B cell (primary cell): Measurements from ENCODE around the gene AASS. TPM values are rescaled to one million over a fixed set of nuclear protein-coding genes. Genes with fewer than 3 reads are reported as not detected.

Source experiments
- ATAC-seq: fragments of 200-7000 bp; cut with Tn5 transposase; one replicate; pipeline ENCODE4 v1.10.0; 2021; ENCODE audit warnings: low read depth, mild to moderate bottlenecking, moderate number of reproducible peaks, moderate library complexity
- CTCF ChIA-PET: fragments of 350-600 bp; sonication (Branson Sonifier 250); formaldehyde crosslinking; loops from one replicate; lab custom pipeline; 2021; ENCODE audit warnings: antibody characterized with exemption, inconsistent platforms; lab: Charles Lee
- POLR2A ChIA-PET: fragments of 350-600 bp; sonication (Branson Sonifier 250); formaldehyde crosslinking; loops from one replicate; lab custom pipeline; 2021; ENCODE audit warnings: antibody characterized with exemption; lab: Charles Lee
- DNase-seq: peaks from one replicate; pipeline ENCODE4 v3.0.0; 2013
- H2AFZ ChIP-seq: 2 replicates; pipeline ENCODE4 v1.6.1; 2012; ENCODE audit warnings: mild to moderate bottlenecking, low read depth, low read length; ENCODE audit not compliant: insufficient read depth, poor library complexity, severe bottlenecking
- H3K27ac ChIP-seq, 2 donors: 1 replicate in 1 of 2; 2 replicates in 1 of 2; pipeline ENCODE4 v1.5.1; 2012 to 2013; ENCODE audit warnings: low read length in 2 of 2, mild to moderate bottlenecking in 2 of 2, moderate library complexity in 1 of 2
- H3K27me3 ChIP-seq, 4 experiments: fragments of 200-600 bp in 1 of 4; sonication (generic) in 1 of 4; replicated peaks in 1 of 4; 1 replicate in 2 of 4; 2 replicates in 2 of 4; pipeline versions ENCODE4 v1.6.1 to v1.7.0; 2013 to 2016; ENCODE audit warnings: low read length in 3 of 4, mild to moderate bottlenecking in 2 of 4, mixed read lengths in 1 of 4, moderate library complexity in 1 of 4; ENCODE audit not compliant: insufficient read depth in 4 of 4, control insufficient read depth in 3 of 4; ENCODE audit errors: control extremely low read depth in 1 of 4
- H3K36me3 ChIP-seq, 2 experiments: replicated peaks in 1 of 2; 1 replicate in 1 of 2; 2 replicates in 1 of 2; pipeline versions ENCODE4 v1.6.1 to v1.7.1; 2013; ENCODE audit warnings: low read length in 1 of 2; ENCODE audit not compliant: insufficient read depth in 2 of 2, control insufficient read depth in 1 of 2; ENCODE audit errors: control extremely low read depth in 1 of 2, extremely low read depth in 1 of 2
- H3K4me1 ChIP-seq, 2 donors: fragments of 200-600 bp in 1 of 2; sonication (generic) in 1 of 2; 1 replicate in 1 of 2; 2 replicates in 1 of 2; pipeline versions ENCODE4 v1.5.1 to v1.6.1; 2013 to 2017; ENCODE audit warnings: low read length in 2 of 2; ENCODE audit not compliant: control insufficient read depth in 2 of 2, insufficient read depth in 2 of 2
- H3K4me2 ChIP-seq: replicated peaks from 2 replicates; pipeline ENCODE3; 2012; ENCODE audit warnings: mild to moderate bottlenecking, low read depth, low read length; ENCODE audit not compliant: poor library complexity, severe bottlenecking
- H3K4me3 ChIP-seq, 5 experiments: fragments of 200-600 bp in 1 of 5; sonication (generic) in 1 of 5; 1 replicate in 3 of 5; 2 replicates in 2 of 5; pipeline versions ENCODE4 v1.5.1 to v1.7.0; 2011 to 2016; ENCODE audit warnings: low read length in 4 of 5, mild to moderate bottlenecking in 4 of 5, low read depth in 2 of 5, control low read depth in 1 of 5, moderate library complexity in 1 of 5; ENCODE audit not compliant: insufficient read depth in 1 of 5; ENCODE audit errors: control extremely low read depth in 1 of 5, extremely low read depth in 1 of 5
- H3K79me2 ChIP-seq: fragments of 200-600 bp; sonication (generic); one replicate; pipeline ENCODE4 v1.6.0; 2016; ENCODE audit warnings: low read length; ENCODE audit not compliant: control insufficient read depth, insufficient read depth
- H3K9ac ChIP-seq: fragments of 200-600 bp; sonication (generic); 2 replicates; pipeline ENCODE4 v1.6.1; 2017; ENCODE audit warnings: mild to moderate bottlenecking, low read length, moderate library complexity
- H3K9me3 ChIP-seq, 3 donors: one replicate each; pipeline versions ENCODE4 v1.6.1 to v1.7.1; 2013; ENCODE audit warnings: low read length in 2 of 3; ENCODE audit not compliant: control insufficient read depth in 2 of 3, insufficient read depth in 1 of 3; ENCODE audit errors: control extremely low read depth in 1 of 3
- H4K20me1 ChIP-seq: 2 replicates; pipeline ENCODE4 v1.6.0; 2012; ENCODE audit warnings: mild to moderate bottlenecking, low read length; ENCODE audit not compliant: insufficient read depth, control insufficient read depth, poor library complexity, severe bottlenecking
- H3K27ac Mint-ChIP-seq: one replicate; pipeline ENCODE4 v1.8.0; 2021; ENCODE audit warnings: mixed read lengths
- H3K27me3 Mint-ChIP-seq: one replicate; pipeline ENCODE4 v1.8.0; 2021; ENCODE audit warnings: mixed read lengths
- H3K4me1 Mint-ChIP-seq: one replicate; pipeline ENCODE4 v1.8.0; 2021; ENCODE audit warnings: mixed read lengths
- H3K4me3 Mint-ChIP-seq: one replicate; pipeline ENCODE4 v1.8.0; 2021; ENCODE audit warnings: mixed read lengths
- H3K9me3 Mint-ChIP-seq: one replicate; pipeline ENCODE4 v1.8.0; 2022; ENCODE audit warnings: mixed read lengths; ENCODE audit not compliant: insufficient read depth
- CTCF ChIP-seq: fragments of 200-600 bp; IDR thresholded peaks from one replicate; pipeline ENCODE4 v1.8.0; 2022; ENCODE audit warnings: antibody characterized with exemption, mild to moderate bottlenecking
- EZH2 ChIP-seq: IDR thresholded peaks from 2 replicates; pipeline ENCODE4 v1.6.1; 2012; ENCODE audit warnings: borderline replicate concordance, low read depth, mild to moderate bottlenecking, moderate library complexity, low read length; ENCODE audit not compliant: insufficient read depth, poor library complexity, severe bottlenecking
- WGBS: methylation state at CpG from one replicate; pipeline ENCODE4 v1.1.5; 2013; ENCODE audit warnings: missing lambda C conversion rate; ENCODE audit not compliant: insufficient coverage; 5-methylcytosine and 5-hydroxymethylcytosine counted together
- intact Hi-C: fragments of 100-400 bp; cut with micrococcal nuclease; formaldehyde crosslinking; loops from one replicate; pipeline ENCODE4 v1.10.0; 2022
- polyA plus RNA-seq: library from polyadenylated mRNA; depleted of rRNA; stranded (reverse); fragments of >200 nt; gene quantifications from 2 replicates; pipeline ENCODE4 v1.2.3, GENCODE V29; 2012
- total RNA-seq, 2 donors: library from RNA; stranded (reverse); fragments of 120-200 nt in 1 of 2; gene quantifications; 1 replicate in 1 of 2; 2 replicates in 1 of 2; pipeline versions ENCODE4 v1.2.3 to v1.2.4, GENCODE V29; 2013 to 2022

Gene AASS
- total and polyA plus RNA-seq, 2 donors (not counting 1 experiment from before 2014, with no cell fraction given), result 2.1 to 10.6 TPM

GRCh38 chr7:122148878-122149277, 4.8 kb upstream of the AASS start:
- H3K4me2 ChIP-seq, result no peak overlapping the region
- no peak overlapping the region for H3K4me3 ChIP-seq
- H3K79me2 ChIP-seq, result no peaks in the 10 kb centered on the region
- no peaks in the 10 kb centered on the region for H4K20me1 ChIP-seq
- no CpG with 5 or more reads among the region's 2 CpGs for WGBS
- no peak overlapping the region for H2AFZ ChIP-seq
- peaks cover 4 to 5% of the 10 kb centered on the region in 2 donors for H3K4me1 ChIP-seq
- intact Hi-C loops, result loop anchor here (10.0 kb wide), 1 partner anchor 1406 kb away; the partner anchor contains the start of gene NDUFA5
- peaks cover 11% of the 10 kb centered on the region for H3K4me1 Mint-ChIP-seq
- ATAC-seq, result no peak
- no peak overlapping the region for H3K27ac Mint-ChIP-seq
- peaks cover 19% of the 10 kb centered on the region for H3K27me3 Mint-ChIP-seq
- no peaks in the 10 kb centered on the region for H3K9me3 ChIP-seq
- TF ChIP-seq EZH2 (no peak), CTCF (no peak)
- no peaks in the 10 kb centered on the region for H3K27me3 ChIP-seq
- no peak overlapping the region for H3K27ac ChIP-seq
- DNase-seq, result no peak
- ChIA-PET CTCF (no interaction called here), POLR2A (no interaction called here)
- no peak overlapping the region for H3K9ac ChIP-seq
- no peaks in the 10 kb centered on the region for H3K36me3 ChIP-seq
- no peak overlapping the region for H3K4me3 Mint-ChIP-seq
- no peaks in the 10 kb centered on the region for H3K9me3 Mint-ChIP-seq

GRCh38 chr7:122148081-122148480, 4.0 kb upstream of the AASS start:
- CTCF ChIA-PET, result no interaction called here
- ATAC-seq, result no peak
- Mint-ChIP-seq H3K27ac (no peak overlapping the region), H3K4me1 (peaks cover 18% of the 10 kb centered on the region), H3K9me3 (no peaks in the 10 kb centered on the region), H3K27me3 (peaks cover 17% of the 10 kb centered on the region), H3K4me3 (no peak overlapping the region)
- Histone ChIP-seq H3K4me1 (peaks cover 5 to 10% of the 10 kb centered on the region in 2 donors), H3K9ac (no peak overlapping the region), H3K36me3 (no peaks in the 10 kb centered on the region), H3K27me3 (no peaks in the 10 kb centered on the region), H2AFZ (no peak overlapping the region), H4K20me1 (no peaks in the 10 kb centered on the region), H3K9me3 (no peaks in the 10 kb centered on the region), H3K4me3 (no peak overlapping the region), H3K79me2 (peaks cover 2% of the 10 kb centered on the region), H3K27ac (no peak overlapping the region), H3K4me2 (no peak overlapping the region)
- no peak for DNase-seq
- intact Hi-C loops, result loop anchor here (10.0 kb wide), 1 partner anchor 1407 kb away; the partner anchor contains the start of gene NDUFA5
- POLR2A ChIA-PET, result no interaction called here
- WGBS, result no CpG with 5 or more reads among the region's 3 CpGs
- TF ChIP-seq EZH2 (no peak), CTCF (no peak)
